ENCODE results near the gene EBF3. TPM values are rescaled to one million over a fixed set of nuclear protein-coding genes. Genes with fewer than 3 reads are reported as not detected.

EBF3 gene
- total and polyA plus RNA-seq, 9 of the 15 experiments (the other 6 are each of a cell fraction or from before 2014, with no cell fraction given): not detected

DNA sequence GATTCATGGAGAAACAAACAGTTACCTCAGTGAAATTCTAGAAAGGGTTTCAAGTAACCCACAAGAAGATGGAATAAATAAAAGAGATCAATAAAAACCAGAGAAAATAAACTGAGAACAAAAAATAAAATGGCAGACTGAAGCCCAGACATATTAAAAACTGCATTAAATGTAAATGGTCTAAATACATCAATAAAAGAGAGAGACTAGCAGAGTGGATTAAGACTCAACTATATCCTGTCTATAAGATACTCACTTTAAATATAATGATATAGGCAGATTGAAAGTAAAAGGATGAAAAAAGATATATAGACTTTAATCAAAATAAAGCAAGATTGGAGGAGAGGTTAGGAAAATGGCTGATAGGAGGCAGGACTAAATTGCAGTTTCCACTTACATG lies 18.8 kb upstream of the EBF3 start:
- intact Hi-C loops (cut with micrococcal nuclease) (no loop called here), in situ Hi-C loops (cut with MboI) (no loop called here)
- no peak overlapping the region for H2AFZ ChIP-seq (ENCODE audit: low read depth, low read length)
- no peaks in the 10 kb centered on the region for H4K20me1 ChIP-seq (replicated peaks; ENCODE audit: control insufficient read depth, insufficient read depth, low read length)
- no peak overlapping the region for H3K4me2 ChIP-seq (ENCODE audit: insufficient read depth, low read length)
- FAIRE-seq: no peak
- no peaks in the 10 kb centered on the region for H3K9me1 ChIP-seq (ENCODE audit: control insufficient read depth, insufficient read depth, low read length)
- no TSS peak for BruUV-seq (replicated peaks)
- no peaks in the 10 kb centered on the region for H3K79me2 ChIP-seq (ENCODE audit: control insufficient read depth, insufficient read depth, low read length)
- ATAC-seq: no peak
- no peaks in the 10 kb centered on the region for H3K36me3 ChIP-seq (ENCODE audit: control insufficient read depth, insufficient read depth, low read length)
- no peaks in the 10 kb centered on the region for H3K9me3 ChIP-seq (replicated peaks; ENCODE audit: control insufficient read depth, insufficient read depth, low read depth, low read length)
- no peak overlapping the region for H3K27ac ChIP-seq (ENCODE audit: extremely low read depth, low read depth, low read length)
- no peak overlapping the region for H3K9ac ChIP-seq (ENCODE audit: insufficient read depth in 1 of 2, low read depth in 2 of 2, low read length in 2 of 2)
- H3K4me1 ChIP-seq (replicated peaks in 1 of 2; ENCODE audit: control insufficient read depth in 2 of 2, insufficient read depth in 2 of 2, low read length in 2 of 2): no peaks in the 10 kb centered on the region
- CTCF ChIA-PET (ENCODE audit: low intra/inter-chr PET ratio): no interaction called here
- no peak overlapping the region for H3K4me3 ChIP-seq
- TF ChIP-seq ZNF507 (tag; conservative IDR thresholded peaks at IDR 0.05): peak; percentile 93
- TF ChIP-seq, protein P1, sequence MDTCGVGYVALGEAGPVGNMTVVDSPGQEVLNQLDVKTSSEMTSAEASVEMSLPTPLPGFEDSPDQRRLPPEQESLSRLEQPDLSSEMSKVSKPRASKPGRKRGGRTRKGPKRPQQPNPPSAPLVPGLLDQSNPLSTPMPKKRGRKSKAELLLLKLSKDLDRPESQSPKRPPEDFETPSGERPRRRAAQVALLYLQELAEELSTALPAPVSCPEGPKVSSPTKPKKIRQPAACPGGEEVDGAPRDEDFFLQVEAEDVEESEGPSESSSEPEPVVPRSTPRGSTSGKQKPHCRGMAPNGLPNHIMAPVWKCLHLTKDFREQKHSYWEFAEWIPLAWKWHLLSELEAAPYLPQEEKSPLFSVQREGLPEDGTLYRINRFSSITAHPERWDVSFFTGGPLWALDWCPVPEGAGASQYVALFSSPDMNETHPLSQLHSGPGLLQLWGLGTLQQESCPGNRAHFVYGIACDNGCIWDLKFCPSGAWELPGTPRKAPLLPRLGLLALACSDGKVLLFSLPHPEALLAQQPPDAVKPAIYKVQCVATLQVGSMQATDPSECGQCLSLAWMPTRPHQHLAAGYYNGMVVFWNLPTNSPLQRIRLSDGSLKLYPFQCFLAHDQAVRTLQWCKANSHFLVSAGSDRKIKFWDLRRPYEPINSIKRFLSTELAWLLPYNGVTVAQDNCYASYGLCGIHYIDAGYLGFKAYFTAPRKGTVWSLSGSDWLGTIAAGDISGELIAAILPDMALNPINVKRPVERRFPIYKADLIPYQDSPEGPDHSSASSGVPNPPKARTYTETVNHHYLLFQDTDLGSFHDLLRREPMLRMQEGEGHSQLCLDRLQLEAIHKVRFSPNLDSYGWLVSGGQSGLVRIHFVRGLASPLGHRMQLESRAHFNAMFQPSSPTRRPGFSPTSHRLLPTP (IDR thresholded peaks at IDR 0.05; ENCODE audit: borderline replicate concordance, extremely low read depth, insufficient read length): no peak
- no peaks in the 10 kb centered on the region for H3K27me3 ChIP-seq (ENCODE audit: control insufficient read depth in 2 of 2, insufficient read depth in 2 of 2, low read length in 2 of 2)
- POLR2A ChIA-PET: interaction anchor here (0.6 kb wide), 1 partner anchor 69 kb away, joined by 3 read pairs; no protein-coding TSS in a partner anchor
- no peak for DNase-seq (ENCODE audit: extremely low read depth in 1 of 4, low spot score in 3 of 4)

DNA sequence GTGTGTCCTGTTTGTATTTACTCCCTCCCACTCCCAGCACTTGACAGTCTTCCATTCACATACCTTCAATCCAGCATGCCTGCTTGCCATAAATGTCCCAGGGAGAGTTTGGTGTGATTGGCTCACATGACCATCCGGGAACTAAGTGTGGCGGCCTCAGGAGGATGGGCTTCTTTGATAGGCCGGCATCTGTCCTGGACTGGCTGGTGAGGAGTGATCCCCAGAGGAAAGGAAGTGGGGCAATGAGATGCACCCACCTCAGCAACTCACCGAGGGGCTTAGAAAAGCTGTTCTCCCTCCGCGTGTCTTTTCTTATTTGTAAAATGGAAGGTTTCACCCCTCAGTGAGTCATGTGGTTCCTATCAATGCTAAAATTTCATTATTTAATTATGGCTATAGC lies 14.9 kb upstream of the EBF3 start:
- in situ Hi-C loops (cut with MboI): no loop called here

More for the DNA sequence above, 14.9 kb upstream of the EBF3 start:
- H3K9ac ChIP-seq (ENCODE audit: insufficient read depth in 1 of 2, low read depth in 2 of 2, low read length in 2 of 2): no peak overlapping the region
- FAIRE-seq (no peak), ATAC-seq (no peak), DNase-seq (ENCODE audit: extremely low read depth in 1 of 4, low spot score in 3 of 4) (no peak)
- H3K4me2 ChIP-seq (ENCODE audit: insufficient read depth, low read length): no peak overlapping the region
- ChIA-PET CTCF (ENCODE audit: low intra/inter-chr PET ratio) (no interaction called here), POLR2A (no interaction called here)
- 0% methylated on average over 6 of the region's 6 CpGs for WGBS (ENCODE audit: insufficient coverage, low coverage, missing lambda C conversion rate)
- no peak overlapping the region for H3K4me3 ChIP-seq
- TF ChIP-seq CBX3 (IDR thresholded peaks at IDR 0.05; ENCODE audit: borderline replicate concordance in 1 of 2, low read length in 2 of 2) (no peak), DACH1 (IDR thresholded peaks at IDR 0.05; ENCODE audit: partially characterized antibody) (no peak), RHOXF2B (CRISPR knock-in tag; conservative IDR thresholded peaks at IDR 0.05) (no peak), ZKSCAN3 (CRISPR knock-in tag; IDR thresholded peaks at IDR 0.05) (no peak), TBP (optimal IDR thresholded peaks at IDR 0.05; ENCODE audit: low read depth, low read length) (no peak), SNRNP70 (optimal IDR thresholded peaks at IDR 0.05; ENCODE audit: low read depth, low read length) (no peak), NFRKB (IDR thresholded peaks at IDR 0.05; ENCODE audit: low read depth) (no peak)
- TF ChIP-seq, protein P2, sequence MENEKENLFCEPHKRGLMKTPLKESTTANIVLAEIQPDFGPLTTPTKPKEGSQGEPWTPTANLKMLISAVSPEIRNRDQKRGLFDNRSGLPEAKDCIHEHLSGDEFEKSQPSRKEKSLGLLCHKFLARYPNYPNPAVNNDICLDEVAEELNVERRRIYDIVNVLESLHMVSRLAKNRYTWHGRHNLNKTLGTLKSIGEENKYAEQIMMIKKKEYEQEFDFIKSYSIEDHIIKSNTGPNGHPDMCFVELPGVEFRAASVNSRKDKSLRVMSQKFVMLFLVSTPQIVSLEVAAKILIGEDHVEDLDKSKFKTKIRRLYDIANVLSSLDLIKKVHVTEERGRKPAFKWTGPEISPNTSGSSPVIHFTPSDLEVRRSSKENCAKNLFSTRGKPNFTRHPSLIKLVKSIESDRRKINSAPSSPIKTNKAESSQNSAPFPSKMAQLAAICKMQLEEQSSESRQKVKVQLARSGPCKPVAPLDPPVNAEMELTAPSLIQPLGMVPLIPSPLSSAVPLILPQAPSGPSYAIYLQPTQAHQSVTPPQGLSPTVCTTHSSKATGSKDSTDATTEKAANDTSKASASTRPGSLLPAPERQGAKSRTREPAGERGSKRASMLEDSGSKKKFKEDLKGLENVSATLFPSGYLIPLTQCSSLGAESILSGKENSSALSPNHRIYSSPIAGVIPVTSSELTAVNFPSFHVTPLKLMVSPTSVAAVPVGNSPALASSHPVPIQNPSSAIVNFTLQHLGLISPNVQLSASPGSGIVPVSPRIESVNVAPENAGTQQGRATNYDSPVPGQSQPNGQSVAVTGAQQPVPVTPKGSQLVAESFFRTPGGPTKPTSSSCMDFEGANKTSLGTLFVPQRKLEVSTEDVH (IDR thresholded peaks at IDR 0.05; ENCODE audit: low read depth, partially characterized antibody): no peak
- H3K4me1 ChIP-seq (replicated peaks in 1 of 2; ENCODE audit: control insufficient read depth in 2 of 2, insufficient read depth in 2 of 2, low read length in 2 of 2): no peaks in the 10 kb centered on the region
- intact Hi-C loops (cut with micrococcal nuclease): no loop called here
- no peaks in the 10 kb centered on the region for H3K9me1 ChIP-seq (ENCODE audit: control insufficient read depth, insufficient read depth, low read length)
- BruUV-seq (replicated peaks): no TSS peak
- no peaks in the 10 kb centered on the region for H4K20me1 ChIP-seq (replicated peaks; ENCODE audit: control insufficient read depth, insufficient read depth, low read length)
- no peaks in the 10 kb centered on the region for H3K27me3 ChIP-seq (ENCODE audit: control insufficient read depth in 2 of 2, insufficient read depth in 2 of 2, low read length in 2 of 2)
- no peak overlapping the region for H3K27ac ChIP-seq (ENCODE audit: extremely low read depth, low read depth, low read length)
- no peaks in the 10 kb centered on the region for H3K9me3 ChIP-seq (replicated peaks; ENCODE audit: control insufficient read depth, insufficient read depth, low read depth, low read length)
- H3K36me3 ChIP-seq (ENCODE audit: control insufficient read depth, insufficient read depth, low read length): no peaks in the 10 kb centered on the region
- no peaks in the 10 kb centered on the region for H3K79me2 ChIP-seq (ENCODE audit: control insufficient read depth, insufficient read depth, low read length)
- H2AFZ ChIP-seq (ENCODE audit: low read depth, low read length): no peak overlapping the region
